ENCODE results near the gene FLVCR2.

DNA sequence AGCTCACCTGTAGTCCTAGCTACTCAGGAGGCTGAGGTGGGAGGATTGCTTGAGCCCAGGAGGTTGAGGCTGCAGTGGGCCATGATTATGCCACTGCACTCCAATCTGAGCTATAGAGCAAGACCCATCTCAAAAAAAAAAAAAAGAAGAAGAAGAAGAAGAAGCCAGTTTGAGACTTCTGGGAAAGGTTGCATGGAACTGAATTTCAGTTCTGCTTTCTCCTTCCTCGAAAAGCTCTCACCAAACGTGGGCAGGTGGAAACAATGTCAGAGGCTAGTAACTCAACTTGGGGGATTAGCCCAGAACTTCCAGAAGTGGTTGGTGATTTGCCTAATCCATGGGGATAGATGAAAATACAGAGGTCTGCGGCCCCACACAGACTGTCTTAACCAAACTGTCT lies 18.7 kb downstream of the FLVCR2 start:
- TF ChIP-seq, protein P1, sequence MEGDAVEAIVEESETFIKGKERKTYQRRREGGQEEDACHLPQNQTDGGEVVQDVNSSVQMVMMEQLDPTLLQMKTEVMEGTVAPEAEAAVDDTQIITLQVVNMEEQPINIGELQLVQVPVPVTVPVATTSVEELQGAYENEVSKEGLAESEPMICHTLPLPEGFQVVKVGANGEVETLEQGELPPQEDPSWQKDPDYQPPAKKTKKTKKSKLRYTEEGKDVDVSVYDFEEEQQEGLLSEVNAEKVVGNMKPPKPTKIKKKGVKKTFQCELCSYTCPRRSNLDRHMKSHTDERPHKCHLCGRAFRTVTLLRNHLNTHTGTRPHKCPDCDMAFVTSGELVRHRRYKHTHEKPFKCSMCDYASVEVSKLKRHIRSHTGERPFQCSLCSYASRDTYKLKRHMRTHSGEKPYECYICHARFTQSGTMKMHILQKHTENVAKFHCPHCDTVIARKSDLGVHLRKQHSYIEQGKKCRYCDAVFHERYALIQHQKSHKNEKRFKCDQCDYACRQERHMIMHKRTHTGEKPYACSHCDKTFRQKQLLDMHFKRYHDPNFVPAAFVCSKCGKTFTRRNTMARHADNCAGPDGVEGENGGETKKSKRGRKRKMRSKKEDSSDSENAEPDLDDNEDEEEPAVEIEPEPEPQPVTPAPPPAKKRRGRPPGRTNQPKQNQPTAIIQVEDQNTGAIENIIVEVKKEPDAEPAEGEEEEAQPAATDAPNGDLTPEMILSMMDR (IDR thresholded peaks at IDR 0.05), result no peak
- TF ChIP-seq POLR2A (IDR thresholded peaks at IDR 0.05), result no peak

Measured in vagina (tissue), 2 donors.